Brain microvascular endothelial cell (primary cell): ENCODE results near the gene UNC5C.

Experiments used
- DNase-seq: peaks from one replicate; pipeline ENCODE4 v3.0.0-alpha.2; 2020
- H3K27ac ChIP-seq: fragments of 250-450 bp; sonication (Bioruptor Pico); 2 replicates; pipeline ENCODE4 v1.5.1; 2020; ENCODE audit warnings: mild to moderate bottlenecking, moderate library complexity
- H3K27me3 ChIP-seq: fragments of 250-450 bp; sonication (Bioruptor Pico); replicated peaks from 2 replicates; pipeline ENCODE4 v1.5.1; 2020; ENCODE audit warnings: mild to moderate bottlenecking
- H3K36me3 ChIP-seq: fragments of 250-450 bp; sonication (Bioruptor Pico); replicated peaks from 2 replicates; pipeline ENCODE4 v1.5.1; 2020; ENCODE audit warnings: mild to moderate bottlenecking
- H3K4me3 ChIP-seq: 2 replicates; pipeline ENCODE4 v1.5.1; 2011; ENCODE audit warnings: low read depth, mild to moderate bottlenecking, control low read depth, low read length, moderate library complexity
- CTCF ChIP-seq: IDR thresholded peaks from 2 replicates; pipeline ENCODE4 v1.5.1; 2011; ENCODE audit warnings: low read depth, mild to moderate bottlenecking, moderate library complexity, low read length, control low read depth, inconsistent platforms; ENCODE audit errors: missing control alignments
- in situ Hi-C: cut with HindIII; loops from 2 replicates; pipeline ENCODE4 v1.10.0; 2017; ENCODE audit warnings: low sequenced_read_pairs, low pct_ligation_motif_present

Gene UNC5C

DNA sequence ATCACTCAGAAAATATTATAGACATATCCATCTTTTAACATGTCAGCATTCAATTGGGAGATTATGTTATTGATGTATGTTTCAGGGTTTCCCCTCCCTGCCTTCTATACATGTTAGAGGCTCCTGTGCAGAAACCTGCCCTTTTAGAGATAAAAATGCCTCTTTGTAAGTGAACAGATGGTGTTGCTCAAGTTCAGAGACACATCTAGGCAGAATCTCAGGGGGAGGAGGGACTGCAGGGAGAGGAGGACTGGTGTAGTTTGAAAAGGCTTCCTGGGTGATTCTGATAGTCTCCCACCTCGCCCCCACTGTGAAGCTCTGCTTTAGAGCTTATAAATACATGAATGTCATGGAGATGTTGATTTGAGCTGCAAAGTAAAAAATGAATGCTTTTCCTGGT lies 12.0 kb upstream of the UNC5C start:
- Histone ChIP-seq H3K36me3 (no peaks in the 10 kb centered on the region), H3K27ac (no peak overlapping the region), H3K4me3 (no peak overlapping the region), H3K27me3 (no peaks in the 10 kb centered on the region)
- in situ Hi-C loops = no loop called here
- DNase-seq = no peak
- no peak for TF ChIP-seq CTCF

DNA sequence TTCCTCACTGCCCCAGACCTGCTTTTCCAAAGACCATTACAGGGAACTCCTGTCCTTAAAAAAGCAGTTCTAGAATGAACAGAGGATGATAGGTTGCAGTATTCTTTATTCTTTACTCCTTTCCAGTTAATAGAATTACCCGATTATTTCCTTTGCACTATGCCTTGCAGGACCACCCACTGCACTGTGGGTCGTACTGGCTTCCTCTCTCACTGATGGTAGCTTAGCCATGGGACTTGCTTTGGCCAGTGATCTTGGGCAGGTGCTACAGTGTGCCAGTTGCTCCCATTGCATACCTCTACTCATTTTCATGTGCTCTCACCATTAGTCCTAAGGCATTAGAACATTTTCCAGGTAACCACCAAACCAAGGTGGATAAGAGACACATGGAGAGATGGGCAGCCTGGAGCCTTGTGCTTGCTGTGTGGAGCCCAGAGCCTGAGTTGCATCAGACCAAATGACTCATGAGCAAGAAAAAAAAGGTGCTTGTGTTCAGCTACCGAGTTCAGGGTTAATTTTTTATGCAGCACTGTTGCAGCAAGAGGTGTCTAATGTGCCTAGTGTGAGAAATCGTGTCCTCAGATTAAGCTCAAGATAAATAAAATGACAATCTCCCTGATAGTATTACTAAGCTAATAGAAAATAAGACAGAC lies 7.6 kb upstream of the UNC5C start:
- Histone ChIP-seq H3K4me3 (no peak overlapping the region), H3K27ac (no peak overlapping the region), H3K27me3 (no peaks in the 10 kb centered on the region), H3K36me3 (no peaks in the 10 kb centered on the region)
- in situ Hi-C loops = no loop called here
- peak; percentile 16 for DNase-seq
- TF ChIP-seq CTCF = no peak

DNA sequence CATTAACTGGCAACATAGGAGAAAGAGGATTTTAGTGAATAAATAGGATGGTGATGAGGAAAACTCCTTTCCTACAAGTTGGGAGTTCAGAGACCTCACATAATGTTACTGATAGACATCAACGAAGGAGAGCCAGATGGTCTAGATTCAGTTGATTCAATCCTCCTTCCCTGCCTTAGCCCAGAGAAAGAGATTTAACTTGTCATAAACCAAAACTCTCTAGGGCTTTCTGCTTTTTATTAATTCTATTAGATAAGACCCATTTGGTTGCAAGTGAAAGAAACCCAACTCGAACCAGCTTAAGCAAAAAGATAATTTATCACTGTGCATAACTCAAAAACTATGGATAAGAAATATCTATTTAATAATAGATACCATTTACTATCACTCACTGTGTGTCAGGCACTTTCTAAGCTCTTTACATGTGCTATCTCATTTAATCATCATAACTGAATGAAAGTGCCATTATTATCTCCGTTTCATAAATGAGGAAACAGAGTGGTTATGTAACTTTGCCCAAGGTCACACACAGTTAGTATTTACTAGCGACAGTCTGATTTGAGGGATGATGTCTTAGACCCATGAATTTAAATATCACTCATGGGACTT lies 4.3 kb upstream of the UNC5C start:
- no peak overlapping the region for H3K27ac ChIP-seq
- H3K36me3 ChIP-seq = no peaks in the 10 kb centered on the region
- TF ChIP-seq CTCF = no peak
- no peak overlapping the region for H3K4me3 ChIP-seq
- DNase-seq = no peak
- in situ Hi-C loops = no loop called here
- H3K27me3 ChIP-seq = no peaks in the 10 kb centered on the region

DNA sequence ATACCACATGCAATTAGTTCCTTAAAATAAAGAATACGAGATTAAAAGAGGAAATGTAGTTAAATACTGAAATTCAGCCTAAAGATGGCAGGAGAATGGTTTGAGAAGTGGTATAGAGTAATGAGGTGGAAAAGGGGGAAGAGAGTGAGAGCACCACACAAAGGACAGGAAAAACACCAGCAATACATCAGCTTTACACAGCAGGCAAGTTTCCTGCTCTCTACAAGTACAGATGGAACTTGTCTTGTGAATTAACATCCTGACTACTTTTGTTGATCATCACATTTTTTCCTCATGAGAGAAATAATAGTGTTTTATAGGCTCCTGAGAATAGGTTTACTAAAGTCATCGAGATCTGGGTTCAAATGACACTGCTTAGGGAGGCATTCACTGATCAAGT lies 2.9 kb upstream of the UNC5C start:
- no peak for DNase-seq
- H3K27ac ChIP-seq = no peak overlapping the region
- H3K4me3 ChIP-seq = no peak overlapping the region
- no peaks in the 10 kb centered on the region for H3K36me3 ChIP-seq
- in situ Hi-C loops = no loop called here
- H3K27me3 ChIP-seq = peaks cover 2% of the 10 kb centered on the region
- TF ChIP-seq CTCF = no peak

DNA sequence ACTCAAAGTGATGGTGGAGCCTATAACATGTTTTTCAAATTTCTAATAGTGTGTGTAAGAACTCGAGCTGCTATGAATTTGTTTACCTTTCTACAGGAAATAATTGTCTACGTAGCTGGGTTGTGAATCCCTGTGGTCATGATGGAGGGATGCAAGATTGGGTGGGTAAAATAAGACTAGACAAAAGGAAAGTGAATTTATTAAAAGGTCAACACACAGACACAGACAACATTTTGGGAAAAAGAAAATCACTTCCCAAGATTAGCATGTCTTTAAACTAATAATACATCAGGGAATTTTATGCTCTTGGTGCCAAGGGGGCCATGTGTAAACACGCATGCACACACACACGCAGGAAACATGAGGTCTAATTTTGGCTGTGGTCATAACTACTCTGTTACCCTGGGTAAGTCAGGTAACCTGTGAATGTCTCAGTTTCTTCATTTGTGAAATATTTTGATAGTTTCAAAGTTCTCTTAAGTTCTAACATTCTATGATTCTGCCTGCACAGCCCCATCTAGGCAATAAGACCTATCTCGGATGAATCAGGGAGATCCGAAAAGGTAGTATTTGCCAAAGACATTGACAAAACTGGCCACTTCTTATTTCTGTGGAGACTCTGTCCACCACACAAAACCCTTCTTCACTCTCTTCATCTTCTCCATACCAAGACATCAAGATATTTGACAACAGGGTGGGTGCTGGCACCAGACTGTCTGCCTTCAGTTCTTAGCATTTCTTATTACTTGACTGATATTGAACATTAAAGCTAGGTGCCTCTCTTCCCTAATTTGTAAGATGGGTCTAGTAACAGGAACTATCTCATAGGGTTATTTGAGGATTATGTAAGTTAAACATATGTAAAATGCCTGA lies 1.6 kb upstream of the UNC5C start:
- in situ Hi-C loops = no loop called here
- H3K27me3 ChIP-seq = peaks cover 2% of the 10 kb centered on the region
- DNase-seq = no peak

More for the DNA sequence above, 1.6 kb upstream of the UNC5C start:
- H3K27ac ChIP-seq = no peak overlapping the region
- peak overlapping the region; percentile 74 for H3K4me3 ChIP-seq
- no peak for TF ChIP-seq CTCF
- H3K36me3 ChIP-seq = no peaks in the 10 kb centered on the region
